GM18870 (cell line): Measurements from ENCODE around the gene CAMSAP3.

Source experiments
- ATAC-seq: cut with Tn5 transposase; IDR thresholded peaks from one replicate; pipeline ENCODE4 v1.9.1; 2021; ENCODE audit warnings: moderate library complexity; ENCODE audit not compliant: unreplicated experiment

The CAMSAP3 gene

GRCh38 chr19:7610491-7611240 lies 15.0 kb downstream of the CAMSAP3 start:
- no peak for ATAC-seq

- ATAC-seq = no peak
Observed at GRCh38 chr19:7611541-7612279, 16.0 kb downstream of the CAMSAP3 start.

- ATAC-seq = no peak
Observed at GRCh38 chr19:7612282-7613274, 16.9 kb downstream of the CAMSAP3 start.

GRCh38 chr19:7614859-7615741 lies 19.4 kb downstream of the CAMSAP3 start:
- no peak for ATAC-seq

GRCh38 chr19:7617172-7617571 lies 21.5 kb downstream of the CAMSAP3 start:
- ATAC-seq = no peak

- no peak for ATAC-seq
Observed at GRCh38 chr19:7617735-7618134, 22.1 kb downstream of the CAMSAP3 start.

- ATAC-seq = no peak
Observed at GRCh38 chr19:7618348-7618747, 22.7 kb downstream of the CAMSAP3 start.

GRCh38 chr19:7618771-7619510 lies 23.3 kb downstream of the CAMSAP3 start:
- no peak for ATAC-seq

- no peak for ATAC-seq
Observed at GRCh38 chr19:7619671-7620441, 24.2 kb downstream of the CAMSAP3 start.

GRCh38 chr19:7620442-7621412 lies 25.1 kb downstream of the CAMSAP3 start:
- ATAC-seq = no peak

- no peak for ATAC-seq
Observed at GRCh38 chr19:7622933-7623685, 27.4 kb downstream of the CAMSAP3 start.

- no peak for ATAC-seq
Observed at GRCh38 chr19:7623725-7624603, 28.3 kb downstream of the CAMSAP3 start.

GRCh38 chr19:7624810-7625209 lies 29.1 kb downstream of the CAMSAP3 start:
- no peak for ATAC-seq

GRCh38 chr19:7625763-7626372 lies 30.2 kb downstream of the CAMSAP3 start:
- ATAC-seq = no peak

GRCh38 chr19:7627166-7627565 lies 31.5 kb downstream of the CAMSAP3 start:
- ATAC-seq = no peak
